NCI-H1105 treated with DMSO at 0.1 percent for 48 hours (cell line): ENCODE results near the gene CD151.

Experiments used
- DNase-seq: peaks from one replicate; lab custom pipeline; 2025; lab: John Stamatoyannopoulos, UW

The CD151 gene

DNA sequence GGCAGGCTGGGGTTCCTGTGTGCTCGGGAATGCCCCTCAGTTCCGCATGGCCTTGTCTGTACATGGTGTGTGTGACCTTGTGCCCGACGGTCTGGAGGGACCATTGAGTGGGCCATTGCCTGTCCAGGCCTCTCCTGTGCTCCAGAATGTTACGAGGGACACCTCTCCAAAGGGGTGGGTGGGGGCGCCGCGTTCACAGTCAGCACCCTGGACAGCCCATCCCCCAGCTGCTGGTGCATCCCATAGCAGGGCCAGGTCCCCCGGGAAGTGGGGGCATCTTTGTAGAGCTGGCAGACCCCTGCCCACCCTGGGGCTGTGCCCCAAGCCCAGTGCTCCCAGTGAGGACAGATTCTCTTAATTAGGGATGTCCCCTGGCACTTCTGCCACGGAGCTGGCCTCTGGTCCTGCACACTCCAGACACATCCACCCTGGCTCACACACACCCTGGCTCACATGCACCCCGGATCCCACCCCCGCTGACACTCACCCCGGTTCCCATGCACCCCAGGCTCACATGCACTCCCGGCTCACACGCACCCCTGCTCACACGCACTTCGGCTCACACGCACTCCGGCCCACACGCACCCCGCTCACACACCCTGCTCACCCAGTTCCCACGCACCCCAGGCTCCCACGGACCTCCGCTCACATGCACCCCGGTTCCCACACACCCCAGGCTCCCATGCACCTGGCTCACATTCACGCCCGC is 25.5 kb downstream of the CD151 start:
- DNase-seq: no peak

- no peak for DNase-seq
Measured at GRCh38 chr11:858762-859339, 26.1 kb downstream of the CD151 start.

DNA sequence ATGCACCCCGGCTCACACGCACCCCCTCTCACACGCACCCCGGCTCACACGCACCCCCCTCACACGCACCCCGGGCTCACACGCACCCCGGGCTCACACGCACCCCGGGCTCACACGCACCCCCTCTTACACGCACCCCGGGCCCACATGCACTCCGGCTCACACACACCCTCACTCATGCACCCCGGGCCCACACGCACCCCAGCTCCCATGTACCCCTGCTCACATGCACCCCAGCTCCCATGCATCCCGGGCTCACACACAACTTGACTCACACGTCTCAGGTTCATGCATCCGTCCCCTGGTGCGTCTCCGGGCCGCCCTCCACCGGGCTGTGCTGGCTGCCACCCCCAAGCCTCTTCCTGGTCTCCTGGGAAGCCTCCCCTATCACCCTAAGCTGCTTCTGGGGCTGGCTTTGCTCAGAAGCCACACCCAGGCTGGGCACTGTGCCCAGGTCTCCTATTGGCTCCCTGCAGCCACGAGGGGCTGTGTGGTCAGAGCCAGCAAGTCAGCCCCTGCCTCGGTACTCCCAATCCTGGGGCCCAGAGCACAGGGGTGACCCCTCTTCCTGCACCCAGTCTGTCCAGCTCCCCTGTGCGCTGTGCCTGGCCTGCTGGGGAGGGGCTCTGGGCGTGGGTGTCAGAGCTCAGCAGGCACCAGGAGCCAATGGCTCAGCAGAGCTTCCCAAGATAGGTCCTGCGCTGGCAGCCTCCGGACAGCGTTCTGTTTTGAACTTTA is 26.8 kb downstream of the CD151 start:
- peak; percentile 81 for DNase-seq

DNA sequence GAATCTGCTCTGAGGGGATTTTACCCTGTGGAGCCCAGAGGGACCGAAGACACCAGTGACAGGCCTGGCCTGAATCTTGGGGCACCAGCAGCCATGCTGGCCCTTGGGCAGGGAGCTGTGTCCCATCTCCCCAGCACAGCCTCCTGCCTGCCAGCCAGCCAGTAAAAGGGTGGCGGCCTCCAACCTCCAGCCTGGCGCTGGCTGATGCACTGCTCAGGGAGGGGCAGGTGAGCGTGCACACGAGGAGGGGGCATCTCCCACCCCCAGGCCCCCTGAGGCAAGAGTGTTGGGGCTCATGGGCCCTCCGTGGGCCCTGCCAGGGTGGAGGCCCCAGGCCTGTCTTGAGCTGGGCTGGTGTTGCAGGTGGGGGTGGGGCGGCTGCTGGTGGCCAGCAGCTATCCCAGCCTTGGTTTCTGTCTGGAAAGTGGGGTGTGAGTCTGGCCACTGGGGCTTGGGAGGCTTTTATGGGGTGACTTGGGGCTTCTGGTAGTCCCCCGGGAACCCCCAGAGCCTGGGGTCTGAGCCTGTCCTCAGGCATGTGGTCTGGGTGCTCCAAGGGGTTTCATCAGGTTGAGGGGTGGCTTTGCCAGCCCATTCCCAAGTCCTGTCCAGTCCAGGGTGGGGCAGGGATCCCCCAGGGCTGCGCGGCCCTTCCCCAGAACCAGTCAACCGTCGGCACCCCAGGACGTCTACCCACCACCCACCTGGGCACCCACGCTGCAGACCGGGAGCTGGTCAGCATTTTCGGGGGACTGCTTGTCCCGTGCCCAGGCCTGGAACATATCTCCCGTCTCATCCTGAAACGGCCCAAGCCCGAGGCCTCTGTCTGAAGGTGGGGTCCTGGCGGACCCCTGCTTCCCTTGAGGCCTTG is 27.7 kb downstream of the CD151 start:
- DNase-seq: no peak

DNA sequence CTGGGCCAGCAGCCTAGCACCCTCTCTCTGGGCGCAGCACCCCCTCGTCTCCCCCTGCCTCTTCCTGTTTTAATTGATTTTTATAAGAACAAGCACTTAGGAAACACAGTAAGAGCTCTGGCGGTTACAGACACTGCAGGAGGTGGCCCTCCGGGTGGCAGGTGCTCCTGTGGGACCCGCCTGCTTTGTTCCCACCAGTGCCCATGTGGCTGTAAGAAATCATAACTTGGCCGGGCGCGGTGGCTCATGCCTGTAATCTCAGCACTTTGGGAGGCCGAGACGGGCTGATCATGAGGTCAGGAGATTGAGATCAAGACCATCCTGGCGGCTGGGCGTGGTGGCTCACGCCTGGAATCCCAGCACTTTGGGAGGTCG is 28.3 kb downstream of the CD151 start:
- DNase-seq: no peak

- DNase-seq: no peak
Measured at GRCh38 chr11:862081-862661, 29.4 kb downstream of the CD151 start.

- DNase-seq: no peak
Measured at GRCh38 chr11:862696-863022, 29.9 kb downstream of the CD151 start.

DNA sequence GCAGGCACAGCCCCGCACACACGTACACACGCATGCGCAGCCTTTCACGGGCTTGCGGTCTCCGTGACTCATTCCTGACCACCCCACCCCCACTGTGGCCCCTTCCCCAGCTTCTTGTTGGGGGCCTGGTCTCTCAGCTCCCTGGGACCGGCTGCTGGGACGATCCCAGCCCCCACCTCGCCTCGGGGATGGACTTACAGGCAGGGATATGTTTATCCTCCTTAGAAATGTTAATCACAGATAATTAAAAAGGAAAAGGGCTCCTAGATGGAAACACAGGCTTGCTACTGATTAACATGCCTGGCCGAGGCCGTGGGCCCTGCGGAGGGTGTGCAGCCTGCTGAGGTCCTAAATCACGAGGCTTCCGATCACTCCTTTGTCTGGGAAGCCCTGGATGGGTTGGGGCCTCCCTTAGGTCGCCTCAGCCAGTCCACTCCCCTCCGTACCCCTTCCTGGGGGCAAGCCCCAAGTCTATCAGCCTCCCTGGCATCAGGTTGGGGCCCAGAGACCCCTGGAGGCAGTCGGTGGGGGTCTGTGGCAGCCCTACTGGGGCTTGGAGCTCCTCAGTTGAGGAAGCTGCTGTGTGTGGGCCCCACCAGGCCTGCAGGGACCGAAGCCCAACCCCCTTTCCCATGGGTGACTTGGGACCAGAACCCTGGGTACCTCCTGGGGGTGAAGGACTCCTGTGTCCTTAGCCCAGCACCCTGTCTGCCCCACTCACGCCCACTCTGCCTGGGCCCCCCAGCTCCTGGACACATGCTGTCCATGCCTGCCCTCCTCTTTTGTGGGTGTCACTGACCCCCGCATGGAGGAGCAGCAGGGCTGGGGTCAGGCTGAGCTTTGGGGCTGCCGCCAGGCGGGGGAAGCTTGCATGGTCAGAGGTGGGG is 30.5 kb downstream of the CD151 start:
- DNase-seq: no peak

DNA sequence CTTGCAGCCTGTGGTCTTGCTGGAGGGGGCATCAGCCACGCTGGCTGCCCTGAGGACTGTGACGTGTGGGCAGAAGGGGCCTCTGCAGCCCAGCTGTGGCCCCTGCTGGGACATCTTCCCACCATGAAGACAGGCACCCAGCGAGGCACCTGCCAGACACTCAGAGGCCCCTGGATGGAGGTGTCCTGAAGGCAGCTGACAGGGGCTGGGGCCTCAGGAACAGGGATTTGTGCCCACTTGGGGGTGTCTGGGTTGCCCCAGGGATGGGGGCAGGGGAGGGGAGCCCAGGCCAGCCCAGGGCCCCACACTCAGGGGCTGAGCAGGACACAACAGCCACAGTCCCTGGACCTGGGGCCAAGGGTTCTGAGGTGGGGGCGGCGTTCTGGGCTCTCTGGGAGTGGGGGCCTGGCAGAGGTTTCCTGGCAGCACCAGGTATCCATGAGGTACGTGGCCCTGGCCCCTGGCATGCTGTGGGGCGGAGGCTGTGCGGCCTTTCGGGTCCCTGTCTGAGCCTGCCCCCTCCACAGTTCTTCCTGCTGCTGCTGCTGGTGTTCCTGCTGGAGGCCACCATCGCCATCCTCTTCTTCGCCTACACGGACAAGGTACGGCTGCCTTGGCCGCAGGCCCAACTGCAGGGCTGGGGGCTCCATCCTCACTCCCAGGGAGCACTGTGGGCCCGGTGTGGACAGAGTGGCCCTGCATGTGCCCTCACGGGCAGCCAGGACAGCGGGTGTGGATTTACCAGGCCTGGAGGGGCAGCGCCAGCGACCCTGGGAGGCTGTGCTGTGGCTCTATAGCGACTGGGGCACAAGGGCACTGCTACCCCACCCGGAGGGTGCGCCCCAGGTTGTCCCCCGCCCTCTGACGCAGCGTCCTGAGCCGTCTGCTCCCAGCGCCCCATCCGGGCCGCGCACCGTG is 31.4 kb downstream of the CD151 start:
- DNase-seq: no peak

DNA sequence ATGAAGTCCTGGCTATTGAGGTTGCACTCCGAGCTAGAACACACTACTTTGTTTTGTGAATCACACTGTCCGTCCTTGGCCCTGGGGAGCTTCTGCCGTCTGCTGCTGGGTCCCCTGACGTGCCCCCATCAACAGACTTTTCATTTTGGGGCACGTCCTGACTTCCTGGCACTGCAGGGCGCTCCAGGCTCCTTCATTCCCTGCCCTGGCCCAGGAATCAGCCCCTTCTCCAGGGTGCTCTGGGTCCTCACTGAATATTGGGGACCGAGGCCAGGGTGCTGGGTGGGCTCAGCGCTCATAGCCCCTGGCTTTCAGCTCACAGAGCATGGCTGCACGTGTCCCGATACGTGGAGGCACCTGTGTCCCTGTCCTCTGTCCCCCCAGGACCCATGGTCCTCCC is 32.1 kb downstream of the CD151 start:
- no peak for DNase-seq

DNA sequence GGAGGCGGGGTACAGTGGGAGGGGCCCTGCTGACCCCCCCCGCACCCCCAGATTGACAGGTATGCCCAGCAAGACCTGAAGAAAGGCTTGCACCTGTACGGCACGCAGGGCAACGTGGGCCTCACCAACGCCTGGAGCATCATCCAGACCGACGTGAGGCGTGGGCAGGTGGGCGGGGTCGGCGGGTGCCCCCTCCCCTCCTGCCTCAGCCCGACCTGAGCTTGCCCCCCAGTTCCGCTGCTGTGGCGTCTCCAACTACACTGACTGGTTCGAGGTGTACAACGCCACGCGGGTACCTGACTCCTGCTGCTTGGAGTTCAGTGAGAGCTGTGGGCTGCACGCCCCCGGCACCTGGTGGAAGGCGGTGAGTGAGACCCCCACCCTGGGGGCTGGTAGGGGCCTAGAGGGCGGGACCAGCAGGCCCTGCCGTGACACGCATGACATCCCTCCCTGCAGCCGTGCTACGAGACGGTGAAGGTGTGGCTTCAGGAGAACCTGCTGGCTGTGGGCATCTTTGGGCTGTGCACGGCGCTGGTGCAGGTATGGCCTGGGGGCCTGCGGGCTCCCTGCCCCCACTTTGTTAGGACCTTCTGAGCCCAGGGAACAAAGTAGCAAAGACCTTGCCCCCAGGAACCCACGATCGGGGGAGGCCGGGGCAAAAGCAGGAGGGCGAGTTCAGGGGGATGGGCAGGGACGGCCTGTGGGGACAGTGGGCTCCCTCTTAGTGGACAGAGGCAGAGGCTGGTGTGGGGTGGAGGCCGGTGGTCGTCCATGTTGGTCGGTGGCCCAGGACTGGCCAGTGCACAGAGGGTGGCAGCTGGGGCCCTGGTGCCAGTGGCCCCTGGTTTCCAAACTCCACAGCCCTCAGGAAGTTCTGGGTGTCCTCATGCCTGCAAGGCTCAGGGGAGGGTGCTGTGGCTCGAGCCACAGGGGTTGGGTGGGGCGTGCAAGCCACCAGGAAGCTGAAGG is 33.0 kb downstream of the CD151 start:
- no peak for DNase-seq

GRCh38 chr11:866481-866880 is 33.7 kb downstream of the CD151 start:
- no peak for DNase-seq

DNA sequence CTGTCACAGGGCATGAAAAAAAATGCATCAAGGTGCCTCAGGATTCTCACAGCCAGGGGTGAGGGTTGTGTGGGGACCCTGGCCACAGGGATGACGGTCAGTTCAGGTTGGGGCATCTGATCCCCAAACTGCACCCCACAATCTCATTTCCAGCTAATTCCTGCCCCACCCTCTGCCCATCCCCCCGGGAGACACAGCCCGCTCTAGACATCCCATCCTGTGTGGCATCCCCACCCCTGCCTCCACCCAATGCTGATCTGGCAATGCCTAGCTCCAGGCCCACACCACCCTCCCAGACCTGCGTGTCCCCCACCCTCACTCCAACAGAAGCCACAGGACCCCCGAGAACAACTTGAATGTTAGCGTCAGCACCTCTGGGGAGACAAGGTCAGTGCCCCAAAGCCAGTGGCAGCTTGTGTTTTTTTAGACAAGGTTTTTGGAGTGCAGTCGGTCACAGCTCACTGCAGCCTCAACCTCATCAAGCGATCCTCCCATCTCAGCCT is 35.2 kb downstream of the CD151 start:
- DNase-seq: no peak

- DNase-seq: no peak
Measured at GRCh38 chr11:868394-868793, 35.6 kb downstream of the CD151 start.

DNA sequence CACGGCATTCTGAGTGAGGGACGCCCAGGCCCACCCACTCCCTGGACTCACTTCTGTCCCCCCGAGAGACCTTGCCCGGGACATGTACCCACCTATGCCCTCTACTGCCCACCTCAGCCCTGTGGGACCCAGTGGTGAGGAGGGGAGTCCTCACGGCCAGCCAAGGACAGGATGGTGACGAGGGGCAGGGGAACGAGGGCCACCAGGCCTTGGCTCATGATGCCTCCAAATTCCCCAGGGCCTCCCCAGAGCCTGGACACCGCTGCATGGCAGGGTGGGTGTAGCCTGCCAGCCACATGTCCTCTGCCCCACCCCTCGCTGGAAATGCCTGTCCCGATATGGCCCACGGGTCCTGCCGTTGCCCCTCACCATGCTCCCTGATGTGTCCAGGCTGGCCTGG is 36.0 kb downstream of the CD151 start:
- no peak for DNase-seq

GRCh38 chr11:869399-870126 is 36.8 kb downstream of the CD151 start:
- DNase-seq: no peak

DNA sequence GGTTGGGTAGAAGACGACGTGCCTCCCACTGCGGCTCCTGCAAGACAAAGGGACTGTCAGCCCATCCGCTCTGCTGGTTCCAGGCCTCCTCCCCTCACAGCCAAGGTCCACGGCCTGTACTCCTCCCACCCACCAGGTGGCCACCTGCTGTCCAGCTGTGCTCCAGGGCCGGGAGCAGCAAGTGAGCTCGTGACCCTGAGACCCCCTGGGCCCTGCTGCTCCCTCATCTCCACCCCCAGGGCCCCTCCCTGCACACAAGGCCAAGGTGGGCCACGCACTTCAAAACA is 37.3 kb downstream of the CD151 start:
- no peak for DNase-seq

DNA sequence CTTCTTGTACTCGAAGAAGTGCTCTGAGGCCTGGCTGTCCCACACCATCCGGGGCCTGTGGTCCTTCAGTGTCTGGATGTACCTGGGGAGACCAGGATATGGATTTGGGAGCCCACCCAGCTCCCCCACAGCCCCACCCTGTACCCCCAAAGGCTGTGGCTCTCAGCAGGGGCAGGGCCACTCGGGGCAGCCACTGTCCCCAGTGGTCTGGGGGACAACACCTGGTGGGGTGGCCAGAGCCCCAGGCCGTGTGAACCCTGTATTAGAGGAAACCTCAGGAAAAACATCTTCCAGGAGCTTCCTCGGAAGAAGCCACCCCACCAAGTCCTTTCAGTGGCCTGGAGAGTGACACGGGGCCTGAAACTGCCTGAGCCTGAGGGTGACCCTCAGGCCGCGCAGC is 37.7 kb downstream of the CD151 start:
- no peak for DNase-seq
